ENCODE results near the gene TIMM23.
"Not testable (repeated sequence)": the region's sequence is repeated elsewhere in the genome, so short reads cannot be mapped to it uniquely, and the experiment has no call there.

TIMM23 gene, protein sequence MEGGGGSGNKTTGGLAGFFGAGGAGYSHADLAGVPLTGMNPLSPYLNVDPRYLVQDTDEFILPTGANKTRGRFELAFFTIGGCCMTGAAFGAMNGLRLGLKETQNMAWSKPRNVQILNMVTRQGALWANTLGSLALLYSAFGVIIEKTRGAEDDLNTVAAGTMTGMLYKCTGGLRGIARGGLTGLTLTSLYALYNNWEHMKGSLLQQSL

DNA sequence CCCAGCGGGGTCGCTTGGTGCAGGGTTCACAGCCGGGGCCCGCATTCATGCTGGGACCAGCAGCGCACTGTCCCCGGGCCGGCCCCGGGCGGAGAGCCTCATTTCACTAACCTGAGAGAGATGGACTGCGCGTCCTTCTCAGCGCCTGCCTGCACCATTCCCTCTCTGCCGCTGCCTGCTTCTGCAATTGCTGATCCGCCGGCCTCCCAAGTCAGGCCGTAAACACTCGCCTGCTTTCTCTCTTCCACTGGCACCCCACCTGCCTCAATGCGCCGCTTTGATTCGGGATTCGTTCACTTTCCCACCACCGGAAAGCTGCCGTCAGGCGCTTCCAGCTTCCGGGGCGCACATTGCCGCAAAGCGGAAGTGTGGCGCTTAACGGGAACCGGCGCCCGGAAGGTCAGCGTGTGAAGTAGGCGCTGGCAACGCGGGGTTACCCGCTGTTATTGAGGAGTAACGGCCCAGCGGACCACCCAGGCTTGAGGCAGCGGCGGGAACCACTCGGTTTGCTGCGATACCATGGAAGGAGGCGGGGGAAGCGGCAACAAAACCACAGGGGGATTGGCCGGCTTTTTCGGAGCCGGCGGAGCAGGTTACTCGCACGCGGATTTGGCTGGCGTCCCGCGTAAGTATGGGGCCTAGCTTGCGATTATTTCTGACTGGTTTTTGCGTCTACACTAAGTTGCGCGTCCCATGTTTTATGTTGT, at the start of gene TIMM23:
TIMM23 (plus strand) TSS at position 384 of the 707 bp plus-strand sequence; CDS start at position 520, 136 bp downstream.
- peak within 1 kb of the TSS; percentile 59 for H3K4me3 ChIP-seq (replicated peaks; ENCODE audit: low read depth, low read length)
- DNase-seq (ENCODE audit: low read depth), result peak; percentile 86

GRCh38 chr10:45926790-45927189, 45.5 kb upstream of the TIMM23 start:
- DNase-seq (ENCODE audit: low read depth); H3K4me3 ChIP-seq (replicated peaks; ENCODE audit: low read depth, low read length): not testable (repeated sequence)

DNA sequence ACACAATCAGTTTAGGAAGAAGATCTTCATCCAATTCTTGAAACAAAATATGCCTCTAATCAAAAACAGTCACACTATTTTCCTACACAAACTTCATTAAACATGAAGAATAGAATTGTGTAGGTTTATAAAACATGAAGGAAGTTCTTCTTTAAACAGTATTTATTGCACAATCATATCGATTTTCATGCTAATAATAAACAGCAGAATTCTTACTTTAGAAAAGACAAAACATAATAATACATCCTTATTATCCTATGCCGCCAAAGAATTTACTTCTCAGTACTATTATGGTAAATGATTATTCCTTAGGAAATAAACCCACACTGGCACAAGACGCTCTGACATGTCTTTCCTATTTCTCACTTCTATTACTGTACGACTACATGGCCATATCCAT, 41.0 kb upstream of the TIMM23 start:
- not testable (repeated sequence) for DNase-seq (ENCODE audit: low read depth); H3K4me3 ChIP-seq (replicated peaks; ENCODE audit: low read depth, low read length)

DNA sequence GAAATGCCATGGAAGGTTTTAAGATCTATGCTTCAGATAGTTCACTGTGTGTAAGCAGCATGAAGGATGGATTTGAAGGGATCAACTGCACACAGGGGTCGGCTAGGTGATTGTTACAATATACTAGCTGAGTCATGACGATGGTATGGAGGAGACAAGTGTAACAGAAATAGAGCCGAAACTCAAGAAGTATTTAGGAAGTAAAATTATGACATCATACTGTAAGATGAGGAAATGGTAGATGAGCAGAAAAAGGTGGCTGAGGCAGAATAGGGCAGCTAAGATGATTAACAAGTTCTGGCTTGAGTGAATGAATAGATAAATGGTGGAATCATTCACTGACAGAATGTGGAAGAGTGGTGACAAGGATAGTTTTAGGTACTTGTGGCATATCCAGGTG, 37.5 kb upstream of the TIMM23 start:
- DNase-seq (ENCODE audit: low read depth); H3K4me3 ChIP-seq (replicated peaks; ENCODE audit: low read depth, low read length): not testable (repeated sequence)

- H3K4me3 ChIP-seq (replicated peaks; ENCODE audit: low read depth, low read length); DNase-seq (ENCODE audit: low read depth): not testable (repeated sequence)
These were observed 33.1 kb upstream of the TIMM23 start for GRCh38 chr10:45939176-45939697.

GRCh38 chr10:45941196-45941595, 31.1 kb upstream of the TIMM23 start:
- not testable (repeated sequence) for DNase-seq (ENCODE audit: low read depth); H3K4me3 ChIP-seq (replicated peaks; ENCODE audit: low read depth, low read length)

DNA sequence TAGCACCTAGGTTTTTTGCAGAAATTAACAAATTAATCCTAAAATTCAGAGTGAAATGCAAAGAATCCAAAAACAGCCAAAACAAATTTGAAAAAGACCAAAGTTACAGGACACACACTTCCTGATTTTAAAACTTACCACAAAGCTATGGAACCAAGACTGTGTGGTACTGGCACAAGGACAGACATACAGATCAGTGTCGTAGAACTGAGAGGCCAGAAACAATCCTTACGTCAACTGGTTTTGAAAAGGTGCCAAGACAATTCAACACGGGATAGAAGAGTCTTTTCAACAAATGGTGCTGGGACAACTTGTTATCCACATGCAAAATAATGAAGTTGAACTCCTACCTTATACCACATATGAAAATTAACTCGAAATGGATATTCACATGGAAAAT, 26.8 kb upstream of the TIMM23 start:
- not testable (repeated sequence) for H3K4me3 ChIP-seq (replicated peaks; ENCODE audit: low read depth, low read length); DNase-seq (ENCODE audit: low read depth)

DNA sequence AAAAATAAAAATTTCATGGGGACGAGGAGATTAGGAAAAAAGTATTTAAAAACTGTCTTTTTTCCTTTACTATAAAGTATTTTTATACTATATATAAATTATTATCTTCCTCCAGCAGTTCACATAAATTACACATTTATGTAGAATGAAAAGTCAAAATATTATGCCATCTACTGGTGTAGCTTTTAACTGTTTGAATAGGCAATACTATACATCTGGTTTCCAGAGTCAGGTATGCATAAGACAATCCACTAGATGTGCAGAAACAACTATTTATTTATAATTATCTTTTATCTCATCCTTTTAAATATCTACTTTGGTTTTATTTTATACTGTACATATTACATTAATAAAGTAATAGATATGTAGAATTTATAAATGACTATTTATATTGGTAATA, 24.9 kb upstream of the TIMM23 start:
- not testable (repeated sequence) for H3K4me3 ChIP-seq (replicated peaks; ENCODE audit: low read depth, low read length); DNase-seq (ENCODE audit: low read depth)

DNA sequence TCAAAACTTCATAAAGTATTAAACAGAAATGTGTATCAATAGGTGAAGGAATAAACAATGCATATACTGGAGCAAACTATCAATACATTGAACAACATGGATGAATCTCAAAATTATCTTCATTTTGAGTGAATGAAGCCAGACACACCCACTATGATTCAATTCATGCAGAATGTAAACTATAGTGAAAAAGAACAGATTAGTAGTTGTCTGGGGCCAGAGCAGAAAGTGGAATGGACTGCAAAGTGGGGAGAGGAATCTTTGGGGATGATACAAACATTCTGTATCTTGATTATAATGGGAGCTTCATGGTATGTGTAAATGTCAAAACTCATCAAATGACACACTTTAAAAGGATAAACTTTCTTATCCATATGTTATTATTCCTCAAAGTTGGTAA, 23.5 kb upstream of the TIMM23 start:
- not testable (repeated sequence) for DNase-seq (ENCODE audit: low read depth); H3K4me3 ChIP-seq (replicated peaks; ENCODE audit: low read depth, low read length)

DNA sequence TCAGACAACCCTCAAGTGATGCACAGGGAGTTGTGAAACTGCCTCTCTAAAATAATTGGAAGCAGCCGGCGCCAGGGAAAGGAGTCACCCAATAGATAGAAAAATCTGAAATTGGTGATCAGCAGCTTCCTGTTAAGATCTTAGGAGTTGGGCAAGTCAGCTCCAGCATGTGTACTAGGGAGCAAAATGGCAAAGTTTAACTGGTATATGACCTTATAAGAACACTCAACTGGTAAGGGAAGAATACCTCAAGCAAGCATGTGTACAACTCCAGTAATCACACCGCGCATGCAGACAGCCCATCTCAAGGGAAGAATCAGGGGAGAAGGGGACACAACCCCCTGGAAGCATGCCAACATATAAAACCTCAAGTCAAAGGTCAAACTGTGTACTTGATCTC, 17.9 kb upstream of the TIMM23 start:
- DNase-seq (ENCODE audit: low read depth); H3K4me3 ChIP-seq (replicated peaks; ENCODE audit: low read depth, low read length): not testable (repeated sequence)

- not testable (repeated sequence) for H3K4me3 ChIP-seq (replicated peaks; ENCODE audit: low read depth, low read length); DNase-seq (ENCODE audit: low read depth)
These were observed 15.7 kb upstream of the TIMM23 start for GRCh38 chr10:45956634-45957033.

DNA sequence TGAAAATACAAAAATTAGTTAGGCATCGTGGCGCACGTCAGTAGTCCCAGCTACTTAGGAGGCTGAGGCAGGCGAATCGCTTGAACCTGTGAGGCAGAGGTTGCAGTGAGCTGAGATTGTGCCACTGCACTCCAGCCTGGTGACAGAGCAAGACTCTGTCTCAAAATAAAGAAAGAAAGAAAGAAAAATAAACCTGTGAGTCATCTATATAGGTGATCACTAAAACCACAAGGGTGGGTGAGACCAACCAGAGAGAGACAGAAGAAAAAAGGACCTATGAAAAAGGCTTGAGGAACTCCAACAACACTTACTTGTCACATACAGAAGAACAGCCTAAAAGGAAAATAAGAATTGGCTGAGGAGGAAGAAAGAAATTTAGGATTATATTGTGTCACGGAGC, 14.4 kb upstream of the TIMM23 start:
- DNase-seq (ENCODE audit: low read depth), result not testable (repeated sequence)

DNA sequence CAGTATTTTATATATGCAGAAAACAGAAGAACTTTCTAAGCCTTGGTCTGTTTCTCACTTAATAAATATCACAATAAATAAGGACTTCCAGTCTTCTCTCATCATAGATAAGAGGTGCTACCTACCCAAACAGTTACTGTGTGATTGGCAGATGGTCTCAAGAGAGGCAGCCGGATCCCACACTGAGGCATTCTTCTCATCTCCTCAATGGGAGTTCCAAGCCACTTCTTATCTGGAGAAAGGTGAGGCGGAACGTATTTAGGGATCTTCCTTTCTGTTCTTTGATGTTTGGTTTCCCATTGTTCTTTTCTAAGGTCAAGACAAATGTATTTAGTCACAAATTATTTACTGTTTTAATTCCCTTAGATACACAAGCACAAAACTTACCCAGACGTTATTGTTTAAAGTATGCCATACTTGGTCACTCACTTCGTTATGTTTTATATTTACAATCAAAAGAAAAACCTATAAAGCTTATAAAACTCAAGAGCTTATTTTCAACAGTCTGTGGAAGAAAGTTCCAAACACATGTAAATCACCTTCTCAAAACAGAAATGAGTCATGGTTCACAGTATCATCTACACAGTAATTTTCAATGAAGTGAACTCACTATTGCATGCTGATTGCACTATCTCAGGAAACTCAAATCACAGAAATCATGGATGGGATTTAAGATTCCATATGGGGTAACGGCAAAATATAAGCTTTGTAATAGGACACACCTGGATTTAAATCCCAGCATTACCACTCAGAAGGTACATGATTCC, 9.4 kb upstream of the TIMM23 start:
- not testable (repeated sequence) for DNase-seq (ENCODE audit: low read depth); H3K4me3 ChIP-seq (replicated peaks; ENCODE audit: low read depth, low read length)

More for the DNA sequence above, 14.4 kb upstream of the TIMM23 start:
- not testable (repeated sequence) for H3K4me3 ChIP-seq (replicated peaks; ENCODE audit: low read depth, low read length)

DNA sequence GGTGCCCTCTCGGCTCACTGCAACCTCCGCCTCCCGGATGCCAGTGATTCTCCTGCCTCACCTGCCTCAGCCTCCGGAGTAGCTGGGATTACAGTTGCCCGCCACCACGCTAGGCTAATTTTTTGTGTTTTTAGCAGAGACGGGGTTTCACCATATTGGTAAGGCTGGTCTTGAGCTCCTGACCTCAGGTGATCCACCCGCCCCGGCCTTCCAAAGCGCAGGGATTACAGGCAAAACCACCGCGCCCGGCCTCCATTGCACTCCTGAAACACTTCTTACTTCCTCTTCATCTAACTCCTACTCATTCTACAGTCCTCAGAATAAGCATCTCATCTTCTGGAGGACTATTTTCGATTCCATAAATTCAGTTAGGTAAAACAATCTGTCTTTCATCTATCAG, 1.3 kb upstream of the TIMM23 start:
- H3K4me3 ChIP-seq (replicated peaks; ENCODE audit: low read depth, low read length), result peak overlapping the region; percentile 59
- DNase-seq (ENCODE audit: low read depth), result not testable (repeated sequence)

GRCh38 chr10:45971742-45972105, 565 bp upstream of the TIMM23 start:
- H3K4me3 ChIP-seq (replicated peaks; ENCODE audit: low read depth, low read length), result peak overlapping the region; percentile 59
- DNase-seq (ENCODE audit: low read depth), result not testable (repeated sequence)

GRCh38 chr10:45972813-45973169, 502 bp downstream of the TIMM23 start:
- H3K4me3 ChIP-seq (replicated peaks; ENCODE audit: low read depth, low read length), result peak overlapping the region; percentile 59
- peak; percentile 18 for DNase-seq (ENCODE audit: low read depth)

DNA sequence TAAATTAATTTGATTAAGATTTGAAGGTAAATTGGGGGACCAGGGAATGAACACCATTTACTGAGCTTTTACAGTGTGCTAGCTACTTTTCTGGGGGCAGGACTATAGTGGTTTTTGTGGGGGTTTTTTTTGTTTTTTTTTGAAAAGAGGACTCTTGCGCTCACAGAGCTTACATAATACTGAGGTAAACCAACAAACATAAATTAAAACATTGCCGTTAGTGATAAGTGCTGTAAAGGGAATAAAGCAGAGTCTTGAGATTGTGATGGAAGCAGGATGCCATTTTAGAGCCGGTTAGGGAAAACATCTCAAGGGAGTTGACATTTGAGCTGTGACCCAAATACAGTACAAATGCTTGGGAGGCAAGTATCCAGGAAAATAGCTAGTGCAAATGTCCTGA, 1.8 kb downstream of the TIMM23 start:
- DNase-seq (ENCODE audit: low read depth); H3K4me3 ChIP-seq (replicated peaks; ENCODE audit: low read depth, low read length): not testable (repeated sequence)

- H3K4me3 ChIP-seq (replicated peaks; ENCODE audit: low read depth, low read length); DNase-seq (ENCODE audit: low read depth): not testable (repeated sequence)
These were observed 6.3 kb downstream of the TIMM23 start for GRCh38 chr10:45978554-45978953.

- H3K4me3 ChIP-seq (replicated peaks; ENCODE audit: low read depth, low read length); DNase-seq (ENCODE audit: low read depth): not testable (repeated sequence)
These were observed 9.1 kb downstream of the TIMM23 start for GRCh38 chr10:45981367-45981766.
